GM23338 (cell line): ENCODE data around the gene NLRP6. TPM values are rescaled to one million over a fixed set of nuclear protein-coding genes. Genes with fewer than 3 reads are reported as not detected.

Source experiments
- ATAC-seq: fragments of 200-7000 bp; cut with Tn5 transposase; 3 replicates; pipeline ENCODE4 v1.9.1; 2020
- DNase-seq: peaks from one replicate; pipeline ENCODE4 v3.0.0-alpha.2; 2015; ENCODE audit warnings: low spot score
- H2AFZ ChIP-seq: fragments of 200-600 bp; sonication (generic); 2 replicates; pipeline ENCODE4 v1.8.0; 2016; ENCODE audit warnings: antibody characterized with exemption, mild to moderate bottlenecking, moderate library complexity
- H3F3A ChIP-seq: fragments of 200-600 bp; sonication (generic); replicated peaks from 2 replicates; pipeline ENCODE4 v1.8.0; 2017; ENCODE audit warnings: antibody characterized with exemption, mixed run types, low read depth
- H3K27ac ChIP-seq: fragments of 200-600 bp; sonication (generic); 2 replicates; pipeline ENCODE4 v1.6.1; 2016; ENCODE audit warnings: low read depth
- H3K27me3 ChIP-seq: fragments of 200-600 bp; sonication (generic); 2 replicates; pipeline ENCODE4 v1.8.0; 2016; ENCODE audit warnings: mild to moderate bottlenecking, mixed run types, moderate library complexity; ENCODE audit not compliant: insufficient read depth
- H3K36me3 ChIP-seq: fragments of 200-600 bp; sonication (generic); 2 replicates; pipeline ENCODE4 v1.8.0; 2016; ENCODE audit warnings: mild to moderate bottlenecking; ENCODE audit not compliant: insufficient read depth
- H3K4me1 ChIP-seq: fragments of 200-600 bp; sonication (generic); 2 replicates; pipeline ENCODE4 v1.8.0; 2016; ENCODE audit warnings: mild to moderate bottlenecking, moderate library complexity; ENCODE audit not compliant: insufficient read depth
- H3K4me2 ChIP-seq: fragments of 200-600 bp; sonication (generic); 2 replicates; pipeline ENCODE4 v1.7.1; 2017; ENCODE audit warnings: mixed run types
- H3K4me3 ChIP-seq: fragments of 200-600 bp; sonication (generic); 2 replicates; pipeline ENCODE4 v1.6.1; 2016; ENCODE audit warnings: mixed run types
- H3K79me2 ChIP-seq: fragments of 200-600 bp; sonication (generic); replicated peaks from 2 replicates; pipeline ENCODE4 v1.8.0; 2017; ENCODE audit warnings: mild to moderate bottlenecking; ENCODE audit not compliant: insufficient read depth
- H3K9me2 ChIP-seq: fragments of 200-600 bp; sonication (generic); 2 replicates; pipeline ENCODE4 v1.8.0; 2017; ENCODE audit not compliant: insufficient read depth
- H4K20me1 ChIP-seq: fragments of 200-600 bp; sonication (generic); replicated peaks from 2 replicates; pipeline ENCODE4 v1.8.0; 2017; ENCODE audit warnings: mild to moderate bottlenecking; ENCODE audit not compliant: insufficient read depth
- H3K27ac Mint-ChIP-seq: 2 replicates; pipeline ENCODE4 v1.8.0; 2020; ENCODE audit warnings: inconsistent platforms, mild to moderate bottlenecking, moderate library complexity, mixed read lengths
- H3K27me3 Mint-ChIP-seq: 3 replicates; pipeline ENCODE4 v1.8.0; 2022; ENCODE audit warnings: low read depth, mild to moderate bottlenecking, moderate library complexity, mixed read lengths, inconsistent platforms; ENCODE audit not compliant: insufficient read depth, poor library complexity
- H3K36me3 Mint-ChIP-seq: 3 replicates; pipeline ENCODE4 v1.8.0; 2021; ENCODE audit warnings: low read depth, mild to moderate bottlenecking, inconsistent platforms, moderate library complexity, mixed read lengths
- H3K4me1 Mint-ChIP-seq: 3 replicates; pipeline ENCODE4 v1.8.0; 2020; ENCODE audit warnings: mild to moderate bottlenecking, inconsistent platforms, mixed read lengths
- H3K4me3 Mint-ChIP-seq: 3 replicates; pipeline ENCODE4 v1.8.0; 2021; ENCODE audit warnings: moderate library complexity, mild to moderate bottlenecking, inconsistent platforms, mixed read lengths
- H3K9me3 Mint-ChIP-seq: 3 replicates; pipeline ENCODE4 v1.8.0; 2020; ENCODE audit warnings: moderate library complexity, mild to moderate bottlenecking, inconsistent platforms, mixed read lengths
- CREB1 ChIP-seq: fragments of 250-450 bp; sonication (Bioruptor Pico); IDR thresholded peaks from 2 replicates; pipeline ENCODE4 v1.5.0; 2020; ENCODE audit warnings: low read depth, mild to moderate bottlenecking, moderate library complexity
- EZH2 ChIP-seq: fragments of 200-600 bp; sonication (generic); IDR thresholded peaks from one replicate; pipeline ENCODE4 v1.8.0; 2017; ENCODE audit warnings: antibody characterized with exemption, mild to moderate bottlenecking, low read depth; ENCODE audit not compliant: unreplicated experiment
- EZH2phosphoT487 ChIP-seq: fragments of 200-600 bp; sonication (generic); IDR thresholded peaks from one replicate; pipeline ENCODE4 v1.8.1; 2018; ENCODE audit warnings: antibody characterized with exemption; ENCODE audit not compliant: unreplicated experiment
- JUNB ChIP-seq: IDR thresholded peaks from one replicate; pipeline ENCODE4 v1.6.1; 2016; ENCODE audit warnings: antibody characterized with exemption; ENCODE audit not compliant: unreplicated experiment
- NANOG ChIP-seq: IDR thresholded peaks from 2 replicates; pipeline ENCODE4 v1.6.1; 2016; ENCODE audit warnings: antibody characterized with exemption, borderline replicate concordance
- POLR2AphosphoS5 ChIP-seq: IDR thresholded peaks from 2 replicates; pipeline ENCODE4 v1.6.1; 2016; ENCODE audit warnings: antibody characterized with exemption, low read depth
- REST ChIP-seq: IDR thresholded peaks from one replicate; pipeline ENCODE4 v1.6.1; 2018; ENCODE audit warnings: antibody characterized with exemption; ENCODE audit not compliant: unreplicated experiment
- STAT1 ChIP-seq: IDR thresholded peaks from one replicate; pipeline ENCODE4 v1.6.1; 2016; ENCODE audit warnings: antibody characterized with exemption; ENCODE audit not compliant: unreplicated experiment
- ZNF114 ChIP-seq: fragments of 250-450 bp; sonication (Bioruptor Pico); IDR thresholded peaks from 2 replicates; pipeline ENCODE4 v1.5.0; 2020; ENCODE audit warnings: mild to moderate bottlenecking, moderate library complexity
- ZNF331 ChIP-seq: fragments of 250-450 bp; sonication (Bioruptor Pico); IDR thresholded peaks from 2 replicates; pipeline ENCODE4 v1.5.0; 2020; ENCODE audit warnings: low read depth, mild to moderate bottlenecking, moderate library complexity
- polyA plus RNA-seq: library from polyadenylated mRNA; unstranded; fragments of >200 nt; fragmentation: Nextera tagmentation; extraction: Ambion mirVana; gene quantifications from 2 replicates; pipeline ENCODE4 v1.2.1, GENCODE V29; 2016
- total RNA-seq: library from RNA; depleted of rRNA; stranded (reverse); fragments of >200 nt; shearing (Covaris generic); gene quantifications from 2 replicates; pipeline ENCODE4 v1.2.3, GENCODE V29; 2014
- TF ChIP-seq, protein P1 (sequence below), 2 experiments: fragments of 200-600 bp in 1 of 2; sonication (generic) in 1 of 2; conservative IDR thresholded peaks; 2 replicates each; pipeline versions ENCODE4 v1.5.1 to v1.6.1; 2016 to 2017; ENCODE audit warnings: antibody characterized with exemption in 2 of 2, low read depth in 2 of 2, mild to moderate bottlenecking in 2 of 2, moderate library complexity in 1 of 2
- TF ChIP-seq, protein P2 (sequence below): IDR thresholded peaks from 2 replicates; pipeline ENCODE4 v1.6.1; 2016; ENCODE audit warnings: antibody characterized with exemption
- TF ChIP-seq, protein P3 (sequence below): fragments of 250-450 bp; sonication (Bioruptor Pico); IDR thresholded peaks from 2 replicates; pipeline ENCODE4 v1.5.0; 2020; ENCODE audit warnings: mild to moderate bottlenecking, moderate library complexity

The NLRP6 gene
- total and polyA plus RNA-seq, 2 experiments from 2014 or later, result 0.15 to 0.73 TPM

- peak overlapping the region; percentile 63 for H3K4me2 ChIP-seq
- Mint-ChIP-seq H3K36me3 (peaks cover 16% of the 10 kb centered on the region; the same call in 2 of the 3 replicates), H3K27ac (no peak overlapping the region), H3K4me1 (peaks cover 46% of the 10 kb centered on the region), H3K9me3 (peaks cover 13% of the 10 kb centered on the region), H3K4me3 (no peak overlapping the region; the same call in 2 of the 3 replicates), H3K27me3 (peaks cover 22% of the 10 kb centered on the region)
- no peak overlapping the region for H3K4me3 ChIP-seq
- DNase-seq, result no peak
- H3K27me3 ChIP-seq, result no peaks in the 10 kb centered on the region
- H3F3A ChIP-seq, result peaks cover 14% of the 10 kb centered on the region; the same call in 1 of the 2 replicates
- H3K36me3 ChIP-seq, result no peaks in the 10 kb centered on the region; the same call in 1 of the 2 replicates
- peak overlapping the region; percentile 97; the same call in 1 of the 2 replicates for H3K27ac ChIP-seq
- H3K79me2 ChIP-seq, result no peaks in the 10 kb centered on the region
- no peak overlapping the region for H2AFZ ChIP-seq
- TF ChIP-seq STAT1 (no peak), POLR2AphosphoS5 (no peak), NANOG (no peak), JUNB (no peak), CREB1 (CRISPR knock-in tag) (no peak), ZNF331 (CRISPR knock-in tag) (no peak), EZH2 (no peak), REST (no peak), EZH2phosphoT487 (no peak), ZNF114 (CRISPR knock-in tag) (no peak)
- TF ChIP-seq, protein P1, sequence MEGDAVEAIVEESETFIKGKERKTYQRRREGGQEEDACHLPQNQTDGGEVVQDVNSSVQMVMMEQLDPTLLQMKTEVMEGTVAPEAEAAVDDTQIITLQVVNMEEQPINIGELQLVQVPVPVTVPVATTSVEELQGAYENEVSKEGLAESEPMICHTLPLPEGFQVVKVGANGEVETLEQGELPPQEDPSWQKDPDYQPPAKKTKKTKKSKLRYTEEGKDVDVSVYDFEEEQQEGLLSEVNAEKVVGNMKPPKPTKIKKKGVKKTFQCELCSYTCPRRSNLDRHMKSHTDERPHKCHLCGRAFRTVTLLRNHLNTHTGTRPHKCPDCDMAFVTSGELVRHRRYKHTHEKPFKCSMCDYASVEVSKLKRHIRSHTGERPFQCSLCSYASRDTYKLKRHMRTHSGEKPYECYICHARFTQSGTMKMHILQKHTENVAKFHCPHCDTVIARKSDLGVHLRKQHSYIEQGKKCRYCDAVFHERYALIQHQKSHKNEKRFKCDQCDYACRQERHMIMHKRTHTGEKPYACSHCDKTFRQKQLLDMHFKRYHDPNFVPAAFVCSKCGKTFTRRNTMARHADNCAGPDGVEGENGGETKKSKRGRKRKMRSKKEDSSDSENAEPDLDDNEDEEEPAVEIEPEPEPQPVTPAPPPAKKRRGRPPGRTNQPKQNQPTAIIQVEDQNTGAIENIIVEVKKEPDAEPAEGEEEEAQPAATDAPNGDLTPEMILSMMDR (conservative IDR thresholded peaks at IDR 0.05; ENCODE audit: low read depth in 2 of 2), result no peak
- TF ChIP-seq, protein P2, sequence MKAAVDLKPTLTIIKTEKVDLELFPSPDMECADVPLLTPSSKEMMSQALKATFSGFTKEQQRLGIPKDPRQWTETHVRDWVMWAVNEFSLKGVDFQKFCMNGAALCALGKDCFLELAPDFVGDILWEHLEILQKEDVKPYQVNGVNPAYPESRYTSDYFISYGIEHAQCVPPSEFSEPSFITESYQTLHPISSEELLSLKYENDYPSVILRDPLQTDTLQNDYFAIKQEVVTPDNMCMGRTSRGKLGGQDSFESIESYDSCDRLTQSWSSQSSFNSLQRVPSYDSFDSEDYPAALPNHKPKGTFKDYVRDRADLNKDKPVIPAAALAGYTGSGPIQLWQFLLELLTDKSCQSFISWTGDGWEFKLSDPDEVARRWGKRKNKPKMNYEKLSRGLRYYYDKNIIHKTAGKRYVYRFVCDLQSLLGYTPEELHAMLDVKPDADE, result no peak
- TF ChIP-seq, protein P3, sequence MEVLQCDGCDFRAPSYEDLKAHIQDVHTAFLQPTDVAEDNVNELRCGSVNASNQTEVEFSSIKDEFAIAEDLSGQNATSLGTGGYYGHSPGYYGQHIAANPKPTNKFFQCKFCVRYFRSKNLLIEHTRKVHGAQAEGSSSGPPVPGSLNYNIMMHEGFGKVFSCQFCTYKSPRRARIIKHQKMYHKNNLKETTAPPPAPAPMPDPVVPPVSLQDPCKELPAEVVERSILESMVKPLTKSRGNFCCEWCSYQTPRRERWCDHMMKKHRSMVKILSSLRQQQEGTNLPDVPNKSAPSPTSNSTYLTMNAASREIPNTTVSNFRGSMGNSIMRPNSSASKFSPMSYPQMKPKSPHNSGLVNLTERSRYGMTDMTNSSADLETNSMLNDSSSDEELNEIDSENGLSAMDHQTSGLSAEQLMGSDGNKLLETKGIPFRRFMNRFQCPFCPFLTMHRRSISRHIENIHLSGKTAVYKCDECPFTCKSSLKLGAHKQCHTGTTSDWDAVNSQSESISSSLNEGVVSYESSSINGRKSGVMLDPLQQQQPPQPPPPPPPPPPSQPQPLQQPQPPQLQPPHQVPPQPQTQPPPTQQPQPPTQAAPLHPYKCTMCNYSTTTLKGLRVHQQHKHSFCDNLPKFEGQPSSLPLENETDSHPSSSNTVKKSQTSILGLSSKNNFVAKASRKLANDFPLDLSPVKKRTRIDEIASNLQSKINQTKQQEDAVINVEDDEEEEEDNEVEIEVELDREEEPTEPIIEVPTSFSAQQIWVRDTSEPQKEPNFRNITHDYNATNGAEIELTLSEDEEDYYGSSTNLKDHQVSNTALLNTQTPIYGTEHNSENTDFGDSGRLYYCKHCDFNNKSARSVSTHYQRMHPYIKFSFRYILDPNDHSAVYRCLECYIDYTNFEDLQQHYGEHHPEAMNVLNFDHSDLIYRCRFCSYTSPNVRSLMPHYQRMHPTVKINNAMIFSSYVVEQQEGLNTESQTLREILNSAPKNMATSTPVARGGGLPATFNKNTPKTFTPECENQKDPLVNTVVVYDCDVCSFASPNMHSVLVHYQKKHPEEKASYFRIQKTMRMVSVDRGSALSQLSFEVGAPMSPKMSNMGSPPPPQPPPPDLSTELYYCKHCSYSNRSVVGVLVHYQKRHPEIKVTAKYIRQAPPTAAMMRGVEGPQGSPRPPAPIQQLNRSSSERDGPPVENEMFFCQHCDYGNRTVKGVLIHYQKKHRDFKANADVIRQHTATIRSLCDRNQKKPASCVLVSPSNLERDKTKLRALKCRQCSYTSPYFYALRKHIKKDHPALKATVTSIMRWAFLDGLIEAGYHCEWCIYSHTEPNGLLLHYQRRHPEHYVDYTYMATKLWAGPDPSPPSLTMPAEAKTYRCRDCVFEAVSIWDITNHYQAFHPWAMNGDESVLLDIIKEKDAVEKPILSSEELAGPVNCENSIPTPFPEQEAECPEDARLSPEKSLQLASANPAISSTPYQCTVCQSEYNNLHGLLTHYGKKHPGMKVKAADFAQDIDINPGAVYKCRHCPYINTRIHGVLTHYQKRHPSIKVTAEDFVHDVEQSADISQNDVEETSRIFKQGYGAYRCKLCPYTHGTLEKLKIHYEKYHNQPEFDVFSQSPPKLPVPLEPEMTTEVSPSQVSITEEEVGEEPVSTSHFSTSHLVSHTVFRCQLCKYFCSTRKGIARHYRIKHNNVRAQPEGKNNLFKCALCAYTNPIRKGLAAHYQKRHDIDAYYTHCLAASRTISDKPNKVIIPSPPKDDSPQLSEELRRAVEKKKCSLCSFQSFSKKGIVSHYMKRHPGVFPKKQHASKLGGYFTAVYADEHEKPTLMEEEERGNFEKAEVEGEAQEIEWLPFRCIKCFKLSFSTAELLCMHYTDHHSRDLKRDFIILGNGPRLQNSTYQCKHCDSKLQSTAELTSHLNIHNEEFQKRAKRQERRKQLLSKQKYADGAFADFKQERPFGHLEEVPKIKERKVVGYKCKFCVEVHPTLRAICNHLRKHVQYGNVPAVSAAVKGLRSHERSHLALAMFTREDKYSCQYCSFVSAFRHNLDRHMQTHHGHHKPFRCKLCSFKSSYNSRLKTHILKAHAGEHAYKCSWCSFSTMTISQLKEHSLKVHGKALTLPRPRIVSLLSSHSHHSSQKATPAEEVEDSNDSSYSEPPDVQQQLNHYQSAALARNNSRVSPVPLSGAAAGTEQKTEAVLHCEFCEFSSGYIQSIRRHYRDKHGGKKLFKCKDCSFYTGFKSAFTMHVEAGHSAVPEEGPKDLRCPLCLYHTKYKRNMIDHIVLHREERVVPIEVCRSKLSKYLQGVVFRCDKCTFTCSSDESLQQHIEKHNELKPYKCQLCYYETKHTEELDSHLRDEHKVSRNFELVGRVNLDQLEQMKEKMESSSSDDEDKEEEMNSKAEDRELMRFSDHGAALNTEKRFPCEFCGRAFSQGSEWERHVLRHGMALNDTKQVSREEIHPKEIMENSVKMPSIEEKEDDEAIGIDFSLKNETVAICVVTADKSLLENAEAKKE (CRISPR knock-in tag), result no peak
- H3K9me2 ChIP-seq, result no peaks in the 10 kb centered on the region
- peaks cover 34% of the 10 kb centered on the region for H3K4me1 ChIP-seq
- no peaks in the 10 kb centered on the region for H4K20me1 ChIP-seq
- no peak for ATAC-seq
These were observed 54.7 kb downstream of the NLRP6 start for GRCh38 chr11:332651-333480.
